Uterus (tissue), 4 donors: ENCODE measurements around the gene MARCKSL1. TPM values are rescaled to one million over a fixed set of nuclear protein-coding genes. Genes with fewer than 3 reads are reported as not detected.

Source experiments
- DNase-seq, 2 donors: peaks; one replicate each; pipeline ENCODE4 v3.0.0-alpha.2; 2019 to 2020
- H3K27ac ChIP-seq, 2 donors: fragments of 200-600 bp; sonication (generic); 1 replicate in 1 of 2; 2 replicates in 1 of 2; pipeline ENCODE4 v1.5.1; 2016 to 2018
- H3K27me3 ChIP-seq, 2 donors: fragments of 200-600 bp; sonication (generic); one replicate each; pipeline ENCODE4 v1.5.1; 2018 to 2019; ENCODE audit warnings: control low read depth in 1 of 2
- H3K36me3 ChIP-seq, 2 donors: fragments of 200-600 bp; sonication (generic); one replicate each; pipeline ENCODE4 v1.5.1; 2019; ENCODE audit warnings: control low read depth in 1 of 2
- H3K4me1 ChIP-seq, 2 donors: fragments of 200-600 bp; sonication (generic); one replicate each; pipeline ENCODE4 v1.5.1; 2018 to 2019; ENCODE audit warnings: control low read depth in 1 of 2
- H3K4me3 ChIP-seq, 2 donors: fragments of 200-600 bp; sonication (generic); 1 replicate in 1 of 2; 2 replicates in 1 of 2; pipeline ENCODE4 v1.5.1; 2018 to 2019; ENCODE audit warnings: mild to moderate bottlenecking in 1 of 2
- H3K9me3 ChIP-seq, 2 donors: fragments of 200-600 bp; sonication (generic); one replicate each; pipeline ENCODE4 v1.5.1; 2019; ENCODE audit warnings: control low read depth in 1 of 2
- CTCF ChIP-seq, 4 experiments: fragments of 200-600 bp in 2 of 4; fragments of 450-650 bp in 2 of 4; sonication (generic) in 2 of 4; IDR thresholded peaks; one replicate each; pipeline ENCODE4 v1.5.1; 2016 to 2019; ENCODE audit warnings: antibody characterized with exemption in 4 of 4, mild to moderate bottlenecking in 2 of 4, moderate library complexity in 1 of 4
- POLR2A ChIP-seq, 2 donors: fragments of 450-650 bp; IDR thresholded peaks; one replicate each; pipeline ENCODE4 v1.6.1; 2016; ENCODE audit warnings: antibody characterized with exemption in 2 of 2, mild to moderate bottlenecking in 1 of 2, moderate library complexity in 1 of 2
- intact Hi-C: fragments of 100-400 bp; cut with DNase I; formaldehyde crosslinking; loops from one replicate; pipeline ENCODE4 v1.15.1; 2023; ENCODE audit warnings: low total_unique reads
- total RNA-seq, 4 donors: library from RNA; depleted of rRNA in 3 of 4; stranded (reverse); fragments of >200 nt in 3 of 4; gene quantifications; one replicate each; pipeline versions ENCODE4 v1.1.0 to v1.2.4, GENCODE V29; 2014 to 2023
- donor health status: DM: yes; HTN: yes; CAD: no.

The MARCKSL1 gene, protein sequence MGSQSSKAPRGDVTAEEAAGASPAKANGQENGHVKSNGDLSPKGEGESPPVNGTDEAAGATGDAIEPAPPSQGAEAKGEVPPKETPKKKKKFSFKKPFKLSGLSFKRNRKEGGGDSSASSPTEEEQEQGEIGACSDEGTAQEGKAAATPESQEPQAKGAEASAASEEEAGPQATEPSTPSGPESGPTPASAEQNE
- 10 to 100 TPM; 14.7 to 93.3 (median 53.0) TPM for total RNA-seq

DNA sequence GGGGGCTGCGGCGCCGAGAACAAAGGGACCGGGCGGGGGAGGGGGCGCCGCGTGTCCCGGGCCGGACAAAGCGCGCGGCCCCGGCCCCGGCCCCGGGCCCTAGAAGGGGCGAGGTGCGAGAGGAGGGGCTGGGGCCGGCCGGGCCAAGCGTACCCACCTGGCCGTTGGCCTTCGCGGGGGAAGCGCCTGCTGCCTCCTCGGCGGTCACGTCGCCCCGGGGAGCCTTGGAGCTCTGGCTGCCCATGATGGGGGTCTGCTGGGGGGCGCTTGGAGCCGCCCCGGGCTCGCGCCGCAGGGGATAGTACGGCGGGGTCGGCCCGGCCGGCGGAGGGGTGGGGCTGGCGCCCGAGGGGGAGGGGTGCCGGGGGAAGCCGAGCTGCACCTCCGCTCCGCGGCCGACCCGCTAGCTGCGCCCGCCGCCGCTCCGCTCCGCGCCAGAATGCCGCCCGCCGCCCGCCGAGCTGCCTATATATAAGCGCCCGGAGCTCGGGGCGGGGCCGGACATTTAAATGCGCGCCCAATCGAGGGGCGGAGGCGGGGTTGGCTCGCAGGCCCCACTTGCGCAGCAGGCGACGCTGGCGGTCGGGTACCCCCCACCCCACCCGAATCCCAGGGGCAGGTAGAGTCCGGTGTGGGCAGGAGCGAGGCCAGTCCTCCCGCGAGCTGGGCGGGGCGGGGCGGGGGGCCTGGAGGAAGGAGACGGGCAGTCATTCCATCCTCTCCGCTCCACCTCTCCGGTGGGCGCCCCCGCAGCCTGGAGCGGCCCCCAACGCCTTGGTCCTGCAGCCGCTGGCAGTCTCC, at the start of gene MARCKSL1:
TSS of gene MARCKSL1 (minus strand) at position 444 of the 801 bp plus-strand sequence. CDS start at position 244, 200 bp downstream.
- peak; percentile 87 to 88 for DNase-seq
- H3K27me3 ChIP-seq = no peaks in the 10 kb centered on the region
- H3K4me3 ChIP-seq = peak within 1 kb of the TSS; percentile 45 to 81
- no peaks in the 10 kb centered on the region for H3K36me3 ChIP-seq
- intact Hi-C loops = no loop called here
- TF ChIP-seq CTCF (IDR thresholded peaks at IDR 0.05) = no peak
- TF ChIP-seq POLR2A (IDR thresholded peaks at IDR 0.05) = peak; percentile 85 to 89
- H3K9me3 ChIP-seq = no peaks in the 10 kb centered on the region
- H3K27ac ChIP-seq = peak within 1 kb of the TSS; percentile 72 to 82
- H3K4me1 ChIP-seq = peaks cover 0 to 4% of the 10 kb centered on the region in 2 donors

DNA sequence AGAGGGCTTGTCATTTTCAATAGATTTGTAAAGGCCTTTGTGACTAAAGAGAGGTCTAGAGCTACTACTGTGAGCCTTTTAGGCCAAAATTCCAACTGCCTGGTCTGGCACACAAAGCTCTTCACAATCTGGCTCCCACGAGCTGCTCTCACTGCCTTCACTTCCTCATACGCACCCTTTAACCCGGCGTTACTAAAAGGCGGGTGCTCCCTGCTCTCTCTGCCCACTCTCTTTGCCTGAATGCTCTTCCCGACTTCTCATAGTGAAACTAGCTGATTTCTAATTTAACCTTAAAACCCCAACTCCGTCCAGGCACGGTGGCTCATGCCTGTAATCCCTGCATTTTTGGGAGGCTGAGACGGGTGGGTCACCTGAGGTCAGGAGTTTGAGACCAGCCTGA, 44.0 kb upstream of the MARCKSL1 start:
- no peaks in the 10 kb centered on the region for H3K27me3 ChIP-seq
- no peak overlapping the region for H3K27ac ChIP-seq
- intact Hi-C loops = no loop called here
- no peaks in the 10 kb centered on the region for H3K9me3 ChIP-seq
- TF ChIP-seq POLR2A (IDR thresholded peaks at IDR 0.05) (no peak), CTCF (IDR thresholded peaks at IDR 0.05) (no peak)
- no peak overlapping the region for H3K4me3 ChIP-seq
- H3K4me1 ChIP-seq = no peaks in the 10 kb centered on the region
- H3K36me3 ChIP-seq = no peaks in the 10 kb centered on the region
- no peak for DNase-seq

DNA sequence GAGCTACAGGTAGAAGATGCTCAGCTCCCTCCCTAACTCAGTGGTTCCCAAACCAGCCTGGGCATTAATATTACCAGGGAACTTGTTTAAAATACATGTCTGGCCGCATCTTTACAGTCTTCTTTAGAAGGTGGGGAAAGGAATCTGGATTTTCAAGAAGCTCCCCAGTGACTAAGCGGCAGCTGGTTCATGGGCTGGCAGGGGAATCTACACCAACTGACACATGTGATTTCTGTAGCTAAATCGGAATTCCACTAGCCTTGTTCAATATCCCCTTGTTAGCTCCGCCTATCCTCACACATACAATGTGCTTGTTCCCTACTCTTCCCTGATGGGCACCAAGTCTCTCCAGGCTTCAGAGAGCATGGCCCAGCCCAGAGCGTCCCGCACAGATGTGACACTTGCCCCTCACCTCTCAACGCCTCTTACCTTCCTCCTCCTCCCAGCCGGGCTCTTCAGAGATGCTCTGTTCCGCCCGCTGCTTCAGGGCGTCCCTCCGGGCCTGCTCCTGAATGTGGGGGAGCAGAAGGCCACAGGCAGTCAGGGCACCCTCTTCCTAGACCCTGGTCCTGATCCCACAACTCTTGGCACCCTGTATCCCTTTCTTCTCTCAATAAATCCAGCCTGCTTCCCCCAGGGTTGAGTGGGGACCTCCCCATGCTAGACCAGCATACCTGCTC, 41.6 kb upstream of the MARCKSL1 start:
- Histone ChIP-seq H3K27me3 (no peaks in the 10 kb centered on the region), H3K27ac (no peak overlapping the region), H3K36me3 (no peaks in the 10 kb centered on the region), H3K4me1 (no peaks in the 10 kb centered on the region), H3K4me3 (no peak overlapping the region), H3K9me3 (no peaks in the 10 kb centered on the region)
- no peak for TF ChIP-seq CTCF (IDR thresholded peaks at IDR 0.05)
- TF ChIP-seq POLR2A (IDR thresholded peaks at IDR 0.05) = no peak
- no peak for DNase-seq
- intact Hi-C loops = no loop called here

DNA sequence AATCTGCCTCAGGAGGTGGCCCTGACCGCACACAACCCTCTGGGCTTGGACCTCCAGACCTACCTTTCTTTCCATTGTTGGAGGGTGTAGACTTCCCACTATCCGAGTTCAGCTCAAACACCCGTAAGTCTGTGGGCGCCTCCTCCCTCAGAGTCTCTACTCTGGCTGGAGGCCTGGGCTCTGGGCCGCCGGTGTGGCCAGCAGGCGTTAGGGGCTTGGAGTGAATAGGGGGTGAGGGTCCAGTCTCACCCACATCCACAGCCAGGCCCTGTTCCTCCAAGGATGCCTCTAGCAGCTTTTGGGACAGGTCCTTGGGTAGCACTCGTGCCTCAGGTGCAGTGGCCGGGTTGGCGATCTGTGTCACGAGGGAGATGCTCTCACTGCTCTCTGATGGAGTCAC, 40.2 kb upstream of the MARCKSL1 start:
- TF ChIP-seq CTCF (IDR thresholded peaks at IDR 0.05) (no peak), POLR2A (IDR thresholded peaks at IDR 0.05) (no peak)
- no peak for DNase-seq
- intact Hi-C loops = no loop called here
- Histone ChIP-seq H3K36me3 (no peaks in the 10 kb centered on the region), H3K9me3 (no peaks in the 10 kb centered on the region), H3K4me3 (no peak overlapping the region), H3K4me1 (no peaks in the 10 kb centered on the region), H3K27ac (no peak overlapping the region), H3K27me3 (no peaks in the 10 kb centered on the region)
